C1 segment of cervical spinal cord (tissue), 14 donors: ENCODE results near the gene RIMBP2.
"Not testable (repeated sequence)": the region's sequence is repeated elsewhere in the genome, so short reads cannot be mapped to it uniquely, and the experiment has no call there.

Experiments used
- DNase-seq, 14 donors: peaks; one replicate each; lab custom pipeline; 2025; lab: John Stamatoyannopoulos, UW

RIMBP2 gene

DNA sequence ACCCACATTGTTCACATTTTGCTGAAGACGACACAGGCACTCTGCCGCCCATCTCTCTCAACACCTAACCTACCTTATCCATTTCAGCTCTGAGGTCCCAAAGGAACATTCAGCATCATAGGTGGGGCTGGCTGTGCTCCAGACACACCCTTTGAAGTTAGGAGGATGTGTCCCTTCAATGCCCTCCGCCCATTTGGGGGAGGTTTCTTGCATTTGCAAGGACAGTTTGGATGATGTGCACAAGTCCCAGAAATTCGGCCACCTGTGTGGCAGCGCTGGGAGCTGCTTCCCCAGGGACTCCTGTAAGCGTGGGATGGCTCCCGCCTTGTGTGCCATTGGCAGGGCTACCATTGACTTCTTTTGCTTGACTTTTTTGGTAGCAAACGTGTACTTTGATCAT, 113.8 kb downstream of the RIMBP2 start:
- no peak for DNase-seq

DNA sequence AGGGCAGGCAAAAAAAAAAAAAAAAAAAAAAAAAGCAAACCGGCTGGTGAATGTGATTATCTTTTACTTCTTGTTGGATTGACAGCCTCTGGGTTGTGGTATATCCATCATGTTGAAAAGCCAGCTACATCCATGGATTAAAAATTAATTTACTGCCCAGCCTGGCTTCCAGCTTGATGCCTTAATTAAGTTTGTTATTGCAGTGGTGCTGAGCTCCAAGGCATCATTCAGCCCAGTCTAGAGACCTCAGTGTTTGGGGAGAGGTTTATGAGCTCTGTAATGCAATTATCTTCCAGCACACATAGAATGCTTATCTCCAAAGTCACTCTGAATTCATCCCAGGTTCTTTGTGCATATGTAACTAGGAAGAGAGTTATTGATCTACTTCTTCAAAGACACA, 114.8 kb downstream of the RIMBP2 start:
- DNase-seq, result no peak

DNA sequence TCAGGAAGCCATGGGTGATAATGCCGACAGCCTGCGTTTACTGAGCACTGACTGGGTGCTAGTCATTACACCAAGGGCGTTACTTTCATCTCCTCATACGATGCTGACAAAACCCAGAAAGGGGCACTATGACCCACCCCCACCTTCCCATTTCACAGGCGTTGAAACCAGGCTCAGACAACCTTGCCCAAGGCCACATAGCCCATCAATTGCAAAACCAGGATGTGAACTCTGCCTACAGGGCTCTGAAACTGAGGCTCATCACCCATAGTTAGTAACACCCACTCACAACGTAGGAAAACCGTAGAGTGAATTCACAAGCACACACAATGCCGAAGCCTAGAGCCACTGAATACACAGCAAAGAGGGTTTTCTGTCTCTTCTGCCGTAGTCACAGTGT, 119.9 kb downstream of the RIMBP2 start:
- no peak for DNase-seq

DNA sequence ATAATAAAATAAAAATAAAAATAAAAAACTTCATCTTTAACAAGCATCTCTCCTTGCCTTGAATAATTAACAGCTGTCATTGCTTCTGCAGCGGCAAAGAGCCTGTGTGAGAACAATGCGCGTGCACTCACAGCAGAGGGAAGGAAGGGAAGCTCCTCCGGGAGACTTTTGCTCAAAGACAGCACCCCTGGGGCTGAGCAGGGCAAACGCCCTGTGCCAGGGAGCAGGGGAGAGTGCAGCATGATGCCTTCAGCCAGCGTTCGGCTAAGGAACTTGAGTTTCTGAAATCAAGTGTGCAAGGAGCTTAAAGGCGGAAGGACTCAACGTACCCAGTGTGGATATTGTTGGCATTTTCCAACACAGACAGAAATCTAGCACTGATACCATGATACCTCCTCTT, 120.5 kb downstream of the RIMBP2 start:
- DNase-seq, result no peak

DNA sequence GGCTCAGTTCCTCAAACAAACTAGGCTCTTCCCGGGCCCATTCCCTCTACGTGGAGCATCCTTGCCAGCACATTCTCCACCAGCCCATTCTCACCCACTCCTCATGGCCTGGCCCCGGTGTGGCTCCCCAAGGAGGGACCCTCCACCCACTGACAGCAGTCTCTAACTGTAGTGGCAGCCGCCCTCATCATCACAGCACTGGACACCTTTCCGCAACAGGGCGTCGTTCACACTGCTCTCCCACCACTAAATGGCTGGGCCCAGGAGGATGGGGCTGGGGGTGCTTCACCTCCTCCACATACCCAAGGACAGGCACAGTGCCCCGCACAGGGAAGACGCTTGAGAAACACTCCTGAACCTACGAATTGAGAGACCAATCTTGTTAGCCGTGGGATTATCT, 123.0 kb downstream of the RIMBP2 start:
- DNase-seq, result no peak

DNA sequence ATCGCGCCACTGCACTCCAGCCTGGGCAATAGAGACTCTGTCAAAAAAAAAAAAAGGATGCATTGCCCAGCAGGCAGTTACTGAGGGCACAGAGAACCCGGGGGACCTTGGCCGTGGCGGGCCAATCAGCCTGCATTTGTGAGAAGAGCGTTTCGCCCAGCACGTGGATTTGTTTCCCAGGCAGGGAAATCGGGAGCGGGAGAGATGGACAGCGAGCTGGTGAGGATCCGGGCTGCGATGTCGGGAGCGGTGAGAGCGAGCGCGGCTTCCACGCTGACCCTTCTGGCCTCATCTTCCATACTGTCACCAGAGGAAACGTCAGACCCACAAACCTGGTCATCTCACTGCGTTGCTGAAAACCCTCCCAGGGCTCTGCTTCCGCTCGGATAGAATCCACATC, 123.5 kb downstream of the RIMBP2 start:
- DNase-seq, result no peak

DNA sequence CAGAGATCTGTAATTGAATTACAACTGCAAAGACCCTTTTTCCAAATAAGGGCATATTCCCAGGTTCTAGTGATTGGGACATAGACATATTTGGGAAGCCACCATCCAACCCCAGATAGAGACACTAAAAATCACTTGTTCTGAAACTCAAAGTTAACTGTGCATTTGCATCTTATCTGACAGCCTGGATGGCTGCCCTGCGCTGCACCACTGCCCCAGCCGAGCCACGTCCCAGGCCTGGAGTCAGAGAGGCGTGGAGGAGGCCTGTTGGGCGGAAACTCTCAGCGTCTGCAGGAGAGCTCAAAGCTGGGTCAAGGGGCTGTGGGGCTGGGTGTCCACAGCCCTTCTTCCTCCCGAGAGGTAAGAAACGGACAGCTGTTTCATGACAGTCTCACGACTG, 124.4 kb downstream of the RIMBP2 start:
- DNase-seq, result no peak

DNA sequence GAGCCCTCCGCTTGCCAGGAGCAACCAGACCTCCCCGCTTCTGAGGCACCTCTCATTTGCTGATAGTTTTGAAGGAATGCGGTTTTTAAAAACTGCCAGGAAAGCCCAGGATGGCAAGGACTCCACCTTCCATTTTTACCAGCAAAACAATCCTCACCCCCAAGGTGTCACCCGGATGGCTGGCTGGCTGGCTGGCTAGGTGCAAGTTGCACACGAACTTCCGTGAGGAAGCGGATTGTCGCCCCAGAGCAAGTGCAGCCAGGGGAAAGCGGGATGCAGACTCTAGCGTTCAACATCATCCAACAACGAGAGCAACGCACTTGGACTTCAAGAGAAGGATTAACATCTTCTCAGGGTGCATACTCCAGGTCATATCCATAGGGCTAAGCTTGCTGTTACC, 125.4 kb downstream of the RIMBP2 start:
- no peak for DNase-seq

DNA sequence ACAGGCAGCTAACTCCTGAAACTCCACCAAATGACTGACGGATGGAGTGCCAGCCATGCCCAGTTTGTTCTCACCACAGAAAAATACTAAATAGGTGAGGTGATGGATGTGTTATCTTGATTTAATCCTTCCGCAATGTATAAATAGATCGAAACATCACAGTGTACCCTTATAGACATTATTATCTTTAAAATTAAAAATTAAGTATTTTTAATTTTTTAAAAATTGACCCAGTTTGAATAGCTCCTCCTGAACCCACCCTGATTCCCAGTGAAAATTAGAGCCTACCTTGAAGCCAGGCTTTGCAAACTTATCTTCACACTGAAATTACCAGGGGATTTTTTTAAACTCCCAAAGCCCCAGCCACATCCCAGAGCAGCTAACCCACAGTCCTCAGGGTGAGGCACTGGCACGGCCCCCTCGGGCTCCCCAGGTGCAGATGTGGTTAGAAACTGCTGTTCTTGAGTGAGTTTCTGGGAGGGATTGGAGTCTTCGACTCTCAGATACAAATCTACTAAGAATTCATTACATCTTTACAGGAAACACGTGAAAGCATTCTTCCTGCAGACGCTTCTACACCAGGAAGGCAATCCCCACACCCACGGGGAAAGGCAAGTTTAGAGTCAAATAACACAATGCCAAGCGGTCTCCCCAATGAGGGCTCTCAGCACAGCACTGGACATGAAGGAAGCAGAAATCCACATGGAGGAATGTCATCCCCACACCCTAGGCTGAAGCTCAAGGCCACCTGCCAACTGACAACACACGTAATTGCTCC, 126.4 kb downstream of the RIMBP2 start:
- no peak for DNase-seq

DNA sequence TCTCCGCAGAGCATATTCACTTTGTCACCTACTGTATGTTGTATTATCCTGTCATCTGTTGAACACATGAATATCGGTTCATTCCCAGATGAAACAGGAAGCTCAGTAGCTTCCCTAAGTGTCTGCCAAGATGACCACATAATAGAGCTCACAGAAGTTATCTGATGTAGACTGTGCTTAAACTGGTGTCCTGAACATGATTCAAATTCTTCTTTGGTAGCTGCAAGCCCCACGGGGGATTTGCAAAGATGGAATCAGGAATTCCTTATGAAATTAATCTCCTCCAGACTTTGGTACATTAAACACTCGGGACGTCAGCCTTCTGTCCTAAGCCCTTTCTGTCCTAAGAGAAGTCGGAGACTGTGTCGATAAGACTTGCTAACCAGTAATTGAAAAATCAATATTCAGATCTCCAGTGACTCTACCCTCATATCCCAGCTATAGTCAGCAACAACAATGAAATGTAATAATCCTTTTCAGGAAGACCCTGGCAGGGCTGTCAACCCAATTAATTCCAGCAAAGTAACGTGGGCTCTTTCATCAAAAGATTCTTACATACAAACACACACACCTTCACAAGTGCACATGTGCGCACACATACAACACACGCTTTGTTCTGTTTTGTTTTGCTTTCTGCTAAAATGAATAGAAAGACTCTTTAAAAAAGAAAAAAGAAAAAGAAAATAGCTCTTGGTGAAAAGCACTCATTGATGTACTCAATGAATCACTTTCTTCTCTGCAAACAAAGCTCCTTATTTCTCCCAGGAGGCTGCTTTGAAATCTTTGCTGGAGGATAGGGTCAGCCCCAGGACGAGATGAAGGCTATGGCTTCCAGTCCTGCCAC, 127.2 kb downstream of the RIMBP2 start:
- no peak for DNase-seq

DNA sequence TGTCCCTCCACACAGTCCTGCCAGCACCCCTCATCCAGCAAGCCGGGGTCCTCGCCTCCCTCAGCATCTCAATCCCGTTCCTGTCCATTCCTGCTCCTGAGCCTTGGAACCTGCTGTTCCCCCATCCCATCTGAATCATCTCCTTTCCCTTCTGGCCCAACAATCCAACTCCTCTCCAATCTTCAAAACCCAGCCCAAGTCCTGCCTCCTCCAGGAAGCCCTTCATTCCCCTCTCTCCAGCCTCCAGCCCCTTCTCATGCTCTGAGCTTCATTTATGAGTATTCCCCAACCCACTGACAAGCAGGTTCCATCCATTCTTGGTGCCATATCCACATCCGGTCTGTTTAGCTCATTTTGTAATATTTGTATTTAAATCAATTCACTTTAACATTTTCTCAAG, 128.1 kb downstream of the RIMBP2 start:
- no peak for DNase-seq

DNA sequence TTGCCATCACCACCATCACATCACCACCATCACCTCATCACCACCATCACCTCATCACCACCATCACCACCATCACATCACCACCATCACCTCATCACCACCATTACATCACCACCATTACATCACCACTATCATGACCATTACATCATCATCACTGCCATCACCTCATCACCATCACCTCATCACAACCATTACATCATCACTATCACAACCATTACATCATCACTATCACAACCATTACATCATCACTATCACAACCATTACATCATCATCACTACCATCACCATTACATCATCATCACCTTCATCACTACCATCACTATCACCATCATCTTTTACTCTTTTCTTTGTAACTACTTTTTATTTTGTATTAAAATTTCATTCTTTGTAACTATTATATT, 131.6 kb downstream of the RIMBP2 start:
- DNase-seq, result not testable (repeated sequence)

DNA sequence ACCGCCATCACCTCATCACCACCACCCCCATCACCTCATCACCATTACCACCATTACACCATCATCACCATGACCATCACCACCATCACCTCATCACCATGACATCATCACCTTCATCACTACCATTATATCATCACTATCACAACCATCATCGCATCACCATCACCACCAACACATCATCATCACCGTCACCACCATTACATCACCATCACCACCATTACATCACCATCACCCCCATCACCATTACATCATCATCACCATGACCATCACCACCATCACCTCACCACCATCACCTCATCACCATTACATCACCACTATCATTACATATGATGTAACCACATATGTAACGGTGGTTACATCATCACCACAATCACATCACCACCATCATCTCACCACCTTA, 132.3 kb downstream of the RIMBP2 start:
- no peak for DNase-seq

DNA sequence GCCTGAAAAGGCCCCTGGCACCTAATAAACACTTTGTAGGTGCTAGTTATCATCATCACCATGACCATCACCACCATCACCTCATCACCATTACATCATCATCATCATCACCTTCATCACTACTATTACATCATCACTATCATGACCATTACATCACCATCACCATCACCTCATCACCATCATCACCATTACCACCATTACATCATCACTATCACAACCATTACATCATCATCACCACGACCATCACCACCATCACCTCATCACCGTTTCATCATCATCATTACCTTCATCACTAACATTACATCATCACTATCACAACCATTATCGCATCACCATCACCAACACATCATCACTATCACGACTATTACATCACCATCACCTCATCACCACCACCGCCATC, 132.8 kb downstream of the RIMBP2 start:
- DNase-seq, result no peak

DNA sequence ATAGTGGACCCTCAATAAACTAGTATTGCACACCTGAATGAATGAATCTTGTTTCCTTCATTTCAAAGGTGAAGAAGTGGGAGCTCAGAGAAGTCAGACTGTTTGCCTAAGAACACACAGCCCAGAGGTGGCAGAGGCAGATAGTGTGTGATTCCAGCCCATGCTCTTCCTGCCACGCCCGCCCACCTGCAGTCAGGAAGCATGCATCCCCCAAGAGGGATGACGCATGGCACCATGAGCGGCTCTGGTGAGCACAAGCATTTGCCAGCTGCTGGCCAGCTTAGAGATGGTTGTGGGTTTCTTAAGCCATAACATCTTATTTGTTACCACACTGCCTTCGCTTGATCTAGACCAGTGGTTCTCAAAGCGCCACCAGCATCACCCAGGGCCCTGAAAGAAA, 133.8 kb downstream of the RIMBP2 start:
- DNase-seq, result no peak

DNA sequence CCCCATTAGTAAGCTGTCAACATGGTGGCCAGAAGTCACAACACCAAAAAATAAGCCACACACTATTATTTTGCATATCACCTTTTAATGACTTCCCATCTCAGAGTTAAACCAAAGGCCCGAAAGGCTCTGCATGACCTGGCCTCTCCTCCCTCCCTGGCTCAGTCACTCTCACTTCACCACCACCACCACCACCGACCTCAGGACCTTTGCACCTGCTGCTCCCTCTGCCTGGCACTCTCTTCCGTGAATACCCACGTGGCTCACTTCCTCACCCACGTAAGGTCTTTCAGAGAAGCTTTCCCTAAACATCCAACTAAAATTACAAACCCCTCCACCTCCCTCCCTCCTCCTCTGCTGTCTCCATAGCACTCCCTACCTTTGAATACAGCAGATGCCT, 134.3 kb downstream of the RIMBP2 start:
- no peak for DNase-seq

DNA sequence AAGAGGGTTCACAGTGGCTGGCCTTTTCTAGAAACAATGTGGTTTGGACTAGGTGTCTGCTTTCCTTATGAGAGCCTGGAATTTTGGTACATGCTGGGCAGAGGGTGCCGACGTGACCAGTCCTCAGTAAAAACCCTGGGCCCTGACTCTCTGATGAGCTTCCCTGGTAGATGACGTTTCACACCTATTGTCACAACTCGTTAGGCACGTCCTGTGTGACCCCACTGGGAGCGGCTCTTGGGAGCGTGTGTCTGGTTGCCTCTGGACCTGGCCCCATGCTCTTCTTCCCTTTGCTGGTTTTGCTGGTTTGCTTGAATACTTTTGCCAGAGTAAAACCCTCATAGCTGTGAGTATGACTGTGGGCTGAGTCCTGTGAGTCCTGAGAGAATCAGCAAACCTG, 136.9 kb downstream of the RIMBP2 start:
- DNase-seq, result no peak

DNA sequence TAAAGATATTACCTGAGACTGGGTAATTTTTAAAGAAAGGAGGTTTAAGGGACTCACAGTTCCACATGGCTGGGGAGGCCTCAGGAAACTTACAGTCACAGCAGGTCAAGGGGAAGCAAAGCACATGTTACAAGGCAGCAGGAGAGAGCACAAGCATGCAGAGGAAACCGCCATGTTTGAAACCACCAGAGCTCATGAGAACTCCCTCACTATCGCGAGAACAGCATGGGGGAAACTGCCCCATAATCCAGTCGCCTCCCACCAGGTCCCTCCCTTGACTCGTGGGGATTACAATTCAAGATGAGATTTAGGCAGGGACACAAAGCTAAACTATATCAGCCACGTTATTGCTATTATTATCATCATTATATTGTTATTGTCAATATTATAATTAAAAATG, 138.7 kb downstream of the RIMBP2 start:
- DNase-seq, result no peak

DNA sequence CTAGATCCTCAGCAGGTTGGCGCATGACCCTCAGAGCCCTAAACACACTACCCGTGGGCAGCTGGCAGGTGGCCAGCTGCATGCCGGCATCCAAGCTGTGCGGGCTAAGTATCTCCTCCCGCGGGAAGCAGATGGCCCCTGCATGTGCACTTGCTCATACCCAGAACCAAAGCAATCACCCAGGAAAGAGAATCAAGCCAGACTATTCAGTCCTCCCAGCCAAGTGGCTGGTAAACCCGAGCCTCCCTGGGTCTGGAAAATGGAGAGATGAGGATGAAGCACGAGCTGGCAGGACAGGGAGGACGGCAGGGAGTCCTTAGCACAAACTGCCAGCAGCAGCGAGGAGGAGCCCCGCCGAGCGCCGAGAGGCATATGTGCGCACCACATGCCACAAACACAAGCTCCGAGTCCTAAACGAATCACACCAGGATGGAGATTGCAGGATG, 139.7 kb downstream of the RIMBP2 start:
- peak in 1 of 14 donors; percentile 9 for DNase-seq

DNA sequence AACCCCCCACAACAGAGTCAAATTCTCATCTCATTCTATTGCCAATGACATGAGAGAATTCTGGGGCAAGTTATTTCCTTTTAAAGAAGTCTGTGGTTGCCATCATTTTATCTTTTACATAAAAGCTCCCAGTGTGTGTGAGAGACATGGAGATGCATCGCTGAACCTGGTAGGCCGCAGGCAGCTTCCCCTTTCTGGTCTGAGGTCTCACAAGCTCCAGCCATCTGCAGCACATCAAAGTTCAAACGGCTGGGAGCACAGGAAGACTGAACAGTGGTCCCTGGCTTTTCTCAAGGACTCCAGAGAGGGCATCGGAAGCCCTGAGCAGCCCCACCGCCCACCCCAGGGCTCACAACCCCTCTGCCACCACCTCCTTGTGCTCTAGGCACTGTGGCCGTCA, 141.7 kb downstream of the RIMBP2 start:
- DNase-seq, result no peak

DNA sequence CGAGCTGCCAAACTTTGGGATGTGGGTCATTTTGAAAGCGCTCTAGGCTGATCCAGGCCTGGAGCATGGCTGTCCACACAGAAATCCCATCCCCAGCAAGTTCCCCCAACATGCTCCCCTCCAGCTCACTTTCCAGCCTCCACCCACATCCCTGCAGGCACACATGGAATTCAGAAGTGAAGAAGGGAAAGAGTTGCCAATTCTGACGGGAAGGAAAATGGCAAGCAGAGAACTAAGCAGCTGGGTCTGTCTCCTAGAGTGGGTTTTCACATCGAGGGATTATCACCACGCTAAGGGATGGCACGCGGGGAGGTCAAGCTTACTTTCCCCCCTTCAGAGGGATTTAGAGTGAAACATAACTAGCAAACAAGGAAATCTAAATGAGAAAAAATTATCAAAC, 142.3 kb downstream of the RIMBP2 start:
- no peak for DNase-seq

DNA sequence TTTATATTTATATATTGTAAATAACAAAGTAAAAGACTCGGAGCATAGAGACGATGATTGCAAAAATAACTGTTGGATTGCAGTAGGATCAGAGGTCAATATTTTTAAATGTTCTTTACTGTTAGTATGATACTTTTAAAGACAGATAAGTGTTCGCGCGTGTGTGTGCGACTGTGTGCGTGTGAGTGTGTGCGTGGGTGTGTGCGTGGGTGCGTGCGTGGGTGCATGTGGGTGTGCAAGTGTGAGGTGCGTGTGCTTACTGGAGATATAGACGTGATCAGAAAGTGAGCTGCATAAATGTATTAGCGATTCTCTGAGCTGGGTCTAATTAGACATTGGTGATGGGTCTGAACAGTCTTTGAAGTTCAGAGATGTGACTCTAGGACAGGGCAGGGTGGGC, 142.9 kb downstream of the RIMBP2 start:
- DNase-seq, result no peak

DNA sequence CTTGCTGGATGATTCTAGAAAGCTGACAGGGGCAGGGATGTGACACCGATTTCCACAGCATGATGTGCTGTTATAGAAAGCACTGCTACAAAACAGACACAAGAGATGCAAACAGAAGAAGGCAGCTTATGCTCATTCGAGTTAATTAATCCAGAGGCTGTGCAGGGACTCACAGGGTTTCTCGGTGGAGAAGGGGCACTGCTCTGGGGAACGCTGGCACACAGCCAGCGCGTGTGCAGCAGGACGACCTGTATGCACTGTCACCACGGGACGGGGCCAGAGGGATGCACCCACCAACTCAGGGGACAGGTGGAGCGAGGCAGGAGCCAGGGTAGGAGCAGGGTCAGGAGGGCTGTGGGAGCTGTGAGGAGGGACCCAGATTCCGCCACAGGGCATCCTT, 143.5 kb downstream of the RIMBP2 start:
- no peak for DNase-seq
